Spleen (tissue), 7 donors: ENCODE results near the gene FRMD1.

Experiments
- POLR2A ChIP-seq, 3 donors: fragments of 450-650 bp; IDR thresholded peaks; one replicate each; pipeline ENCODE4 v1.5.1; 2017; ENCODE audit warnings: antibody characterized with exemption in 3 of 3, mild to moderate bottlenecking in 1 of 3
- POLR2AphosphoS5 ChIP-seq, 3 donors: sonication (generic); formaldehyde crosslinking; IDR thresholded peaks; one replicate each; pipeline ENCODE4 v1.5.1; 2017; ENCODE audit warnings: antibody characterized with exemption in 3 of 3
- TF ChIP-seq, protein P1 (sequence below), 11 experiments: fragments of 200-600 bp in 7 of 11; fragments of 450-650 bp in 4 of 11; sonication (generic) in 4 of 11; IDR thresholded peaks in 8 of 11; conservative IDR thresholded peaks in 3 of 11; 1 replicate in 7 of 11; 2 replicates in 4 of 11; pipeline versions ENCODE4 v1.4.0 to v1.8.0; 2016 to 2021; ENCODE audit warnings: antibody characterized with exemption in 11 of 11, inconsistent platforms in 4 of 11, mild to moderate bottlenecking in 1 of 11
- donor health status: DM: no; HTN: no; CAD: no; lungs with moderate emphysema.
- donor health status: DM: no; HTN: no; CAD: no.
- donor health status: DM: no; HTN: no; CAD: no.

DNA sequence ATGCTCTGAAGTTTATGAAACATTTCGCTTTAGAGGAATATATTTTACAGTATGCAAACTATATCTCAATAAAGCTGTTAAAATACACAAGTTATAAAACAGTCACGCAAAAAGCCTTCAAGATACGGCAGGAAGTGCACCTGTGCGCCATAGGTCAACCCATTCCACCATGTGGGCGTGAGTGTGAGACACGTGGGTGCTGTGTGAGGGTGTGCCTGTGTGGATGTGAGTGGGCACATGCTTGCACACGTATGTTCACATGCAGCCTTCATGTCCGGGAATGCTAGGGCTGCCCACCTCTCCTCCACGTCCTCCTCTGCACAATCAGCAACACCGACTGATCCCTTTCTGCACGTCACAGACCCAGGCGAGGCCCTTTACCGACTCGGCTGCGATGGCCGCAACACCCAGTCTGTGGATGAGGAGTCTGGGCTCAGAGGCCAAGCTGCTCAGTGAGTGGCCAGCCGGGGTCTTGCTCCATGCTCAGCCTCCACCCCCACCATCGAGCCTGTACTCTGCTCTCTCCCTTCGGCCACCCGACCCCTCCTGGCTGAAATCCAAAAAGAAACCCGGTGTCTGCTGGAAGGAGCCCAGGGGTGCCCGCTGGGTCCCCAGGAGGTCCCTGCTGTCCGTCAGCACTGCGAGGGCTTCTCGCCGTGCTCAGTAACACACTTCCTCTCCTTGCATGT is 3.0 kb upstream of the FRMD1 start:
- TF ChIP-seq, protein P1, sequence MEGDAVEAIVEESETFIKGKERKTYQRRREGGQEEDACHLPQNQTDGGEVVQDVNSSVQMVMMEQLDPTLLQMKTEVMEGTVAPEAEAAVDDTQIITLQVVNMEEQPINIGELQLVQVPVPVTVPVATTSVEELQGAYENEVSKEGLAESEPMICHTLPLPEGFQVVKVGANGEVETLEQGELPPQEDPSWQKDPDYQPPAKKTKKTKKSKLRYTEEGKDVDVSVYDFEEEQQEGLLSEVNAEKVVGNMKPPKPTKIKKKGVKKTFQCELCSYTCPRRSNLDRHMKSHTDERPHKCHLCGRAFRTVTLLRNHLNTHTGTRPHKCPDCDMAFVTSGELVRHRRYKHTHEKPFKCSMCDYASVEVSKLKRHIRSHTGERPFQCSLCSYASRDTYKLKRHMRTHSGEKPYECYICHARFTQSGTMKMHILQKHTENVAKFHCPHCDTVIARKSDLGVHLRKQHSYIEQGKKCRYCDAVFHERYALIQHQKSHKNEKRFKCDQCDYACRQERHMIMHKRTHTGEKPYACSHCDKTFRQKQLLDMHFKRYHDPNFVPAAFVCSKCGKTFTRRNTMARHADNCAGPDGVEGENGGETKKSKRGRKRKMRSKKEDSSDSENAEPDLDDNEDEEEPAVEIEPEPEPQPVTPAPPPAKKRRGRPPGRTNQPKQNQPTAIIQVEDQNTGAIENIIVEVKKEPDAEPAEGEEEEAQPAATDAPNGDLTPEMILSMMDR (IDR thresholded peaks at IDR 0.05 in 8 of 11, conservative IDR thresholded peaks at IDR 0.05 in 3 of 11), result no peak
- no peak for TF ChIP-seq POLR2A (IDR thresholded peaks at IDR 0.05)
- TF ChIP-seq POLR2AphosphoS5 (IDR thresholded peaks at IDR 0.05), result no peak
